ENCODE data around the gene OCIAD2. TPM values are rescaled to one million over a fixed set of nuclear protein-coding genes. Genes with fewer than 3 reads are reported as not detected.

Gene OCIAD2
- total RNA-seq, 1 experiment from 2014 or later, result 136 TPM

GRCh38 chr4:48863728-48864127 lies 42.8 kb downstream of the OCIAD2 start:
- intact Hi-C loops (cut with micrococcal nuclease; ENCODE audit: unreplicated experiment), result no loop called here
- Histone ChIP-seq H3K4me3 (no peak overlapping the region), H3K9me2 (ENCODE audit: insufficient read depth) (no peaks in the 10 kb centered on the region), H3K9me3 (ENCODE audit: insufficient read depth, low read depth) (no peaks in the 10 kb centered on the region), H4K20me1 (ENCODE audit: insufficient read depth) (no peaks in the 10 kb centered on the region), H3K4me2 (no peak overlapping the region), H3K36me3 (ENCODE audit: low read depth) (no peaks in the 10 kb centered on the region), H3K79me2 (ENCODE audit: low read depth) (no peaks in the 10 kb centered on the region), H3K27me3 (ENCODE audit: insufficient read depth, low read depth) (no peaks in the 10 kb centered on the region), H2AFZ (no peak overlapping the region), H3K27ac (no peak overlapping the region), H3F3A (ENCODE audit: insufficient read depth, low read depth) (0 out of 2 replicates have a peak, but pooled peaks cover 5% of the 10 kb centered on the region), H3K4me1 (replicated peaks; ENCODE audit: insufficient read depth) (no peaks in the 10 kb centered on the region)
- ChIA-PET POLR2A (ENCODE audit: unreplicated experiment) (no interaction called here), CTCF (no interaction called here)
- no peak for TF ChIP-seq EZH2 (IDR thresholded peaks at IDR 0.05; ENCODE audit: low read depth)
- TF ChIP-seq, protein P1, sequence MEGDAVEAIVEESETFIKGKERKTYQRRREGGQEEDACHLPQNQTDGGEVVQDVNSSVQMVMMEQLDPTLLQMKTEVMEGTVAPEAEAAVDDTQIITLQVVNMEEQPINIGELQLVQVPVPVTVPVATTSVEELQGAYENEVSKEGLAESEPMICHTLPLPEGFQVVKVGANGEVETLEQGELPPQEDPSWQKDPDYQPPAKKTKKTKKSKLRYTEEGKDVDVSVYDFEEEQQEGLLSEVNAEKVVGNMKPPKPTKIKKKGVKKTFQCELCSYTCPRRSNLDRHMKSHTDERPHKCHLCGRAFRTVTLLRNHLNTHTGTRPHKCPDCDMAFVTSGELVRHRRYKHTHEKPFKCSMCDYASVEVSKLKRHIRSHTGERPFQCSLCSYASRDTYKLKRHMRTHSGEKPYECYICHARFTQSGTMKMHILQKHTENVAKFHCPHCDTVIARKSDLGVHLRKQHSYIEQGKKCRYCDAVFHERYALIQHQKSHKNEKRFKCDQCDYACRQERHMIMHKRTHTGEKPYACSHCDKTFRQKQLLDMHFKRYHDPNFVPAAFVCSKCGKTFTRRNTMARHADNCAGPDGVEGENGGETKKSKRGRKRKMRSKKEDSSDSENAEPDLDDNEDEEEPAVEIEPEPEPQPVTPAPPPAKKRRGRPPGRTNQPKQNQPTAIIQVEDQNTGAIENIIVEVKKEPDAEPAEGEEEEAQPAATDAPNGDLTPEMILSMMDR (conservative IDR thresholded peaks at IDR 0.05), result no peak
- no TSS peak for BruUV-seq (replicated peaks)
- DNase-seq, result no peak

DNA sequence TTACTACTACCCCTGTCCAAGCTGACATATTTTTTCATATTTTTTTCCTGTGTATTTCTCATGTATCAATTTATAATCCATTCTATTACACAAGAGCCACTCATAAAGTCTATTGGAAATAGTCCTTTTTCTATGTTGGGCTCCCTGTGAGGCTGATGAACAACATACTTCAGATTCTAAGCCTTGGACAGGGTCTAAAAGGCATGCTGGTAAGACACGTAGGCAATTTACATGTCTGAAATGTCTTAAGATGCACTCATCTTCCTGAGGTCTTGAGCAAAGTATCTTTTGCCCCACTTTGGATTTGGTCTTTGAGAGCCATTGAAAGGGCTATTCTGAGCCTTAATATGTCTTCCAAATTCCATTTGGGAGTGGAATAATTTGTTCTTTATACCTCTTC lies 43.9 kb downstream of the OCIAD2 start:
- no TSS peak for BruUV-seq (replicated peaks)
- Histone ChIP-seq H3K27ac (no peak overlapping the region), H4K20me1 (ENCODE audit: insufficient read depth) (no peaks in the 10 kb centered on the region), H2AFZ (no peak overlapping the region), H3K79me2 (ENCODE audit: low read depth) (no peaks in the 10 kb centered on the region), H3F3A (ENCODE audit: insufficient read depth, low read depth) (0 out of 2 replicates have a peak, but pooled peaks cover 11% of the 10 kb centered on the region), H3K4me1 (replicated peaks; ENCODE audit: insufficient read depth) (no peaks in the 10 kb centered on the region), H3K9me2 (ENCODE audit: insufficient read depth) (no peaks in the 10 kb centered on the region), H3K9me3 (ENCODE audit: insufficient read depth, low read depth) (no peaks in the 10 kb centered on the region), H3K36me3 (ENCODE audit: low read depth) (no peaks in the 10 kb centered on the region), H3K4me3 (no peak overlapping the region), H3K4me2 (no peak overlapping the region), H3K27me3 (ENCODE audit: insufficient read depth, low read depth) (no peaks in the 10 kb centered on the region)
- ChIA-PET POLR2A (ENCODE audit: unreplicated experiment) (no interaction called here), CTCF (no interaction called here)
- TF ChIP-seq, protein P1 (conservative IDR thresholded peaks at IDR 0.05), result no peak
- no peak for TF ChIP-seq EZH2 (IDR thresholded peaks at IDR 0.05; ENCODE audit: low read depth)
- intact Hi-C loops (cut with micrococcal nuclease; ENCODE audit: unreplicated experiment), result no loop called here
- DNase-seq, result no peak

DNA sequence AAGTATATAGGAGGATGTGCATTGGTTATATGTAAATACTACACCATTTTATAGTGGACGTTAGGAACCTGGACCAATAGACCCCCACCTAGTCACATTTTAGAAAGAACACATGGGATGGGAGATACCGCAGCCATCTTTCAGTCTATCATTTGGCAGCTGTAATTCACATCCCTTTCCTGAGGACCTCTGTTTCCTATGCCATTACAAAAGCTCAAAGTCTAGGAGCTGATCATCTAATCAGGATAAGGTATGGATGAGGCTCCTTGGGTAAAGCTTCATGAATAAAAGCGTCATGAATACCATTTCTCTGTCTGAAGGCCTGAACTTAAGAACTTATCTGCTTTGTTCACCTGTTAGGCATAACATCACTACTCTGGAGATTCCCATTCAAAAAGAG lies 44.5 kb downstream of the OCIAD2 start:
- no peaks in the 10 kb centered on the region for H3K9me2 ChIP-seq (ENCODE audit: insufficient read depth)
- H4K20me1 ChIP-seq (ENCODE audit: insufficient read depth), result no peaks in the 10 kb centered on the region
- CTCF ChIA-PET, result no interaction called here
- H3K27me3 ChIP-seq (ENCODE audit: insufficient read depth, low read depth), result no peaks in the 10 kb centered on the region
- intact Hi-C loops (cut with micrococcal nuclease; ENCODE audit: unreplicated experiment), result no loop called here
- DNase-seq, result no peak
- no peaks in the 10 kb centered on the region for H3K79me2 ChIP-seq (ENCODE audit: low read depth)
- no peak overlapping the region for H3K27ac ChIP-seq
- TF ChIP-seq, protein P1 (conservative IDR thresholded peaks at IDR 0.05), result no peak
- no peak for TF ChIP-seq EZH2 (IDR thresholded peaks at IDR 0.05; ENCODE audit: low read depth)
- H3K9me3 ChIP-seq (ENCODE audit: insufficient read depth, low read depth), result no peaks in the 10 kb centered on the region
- no peak overlapping the region for H3K4me3 ChIP-seq
- POLR2A ChIA-PET (ENCODE audit: unreplicated experiment), result no interaction called here
- H3F3A ChIP-seq (ENCODE audit: insufficient read depth, low read depth), result 0 out of 2 replicates have a peak, but pooled peaks cover 11% of the 10 kb centered on the region
- H2AFZ ChIP-seq, result no peak overlapping the region
- H3K4me2 ChIP-seq, result no peak overlapping the region
- no peaks in the 10 kb centered on the region for H3K36me3 ChIP-seq (ENCODE audit: low read depth)
- no TSS peak for BruUV-seq (replicated peaks)
- no peaks in the 10 kb centered on the region for H3K4me1 ChIP-seq (replicated peaks; ENCODE audit: insufficient read depth)

Data from PC-9 (cell line).